ENCODE results near the gene MAST4. TPM values are rescaled to one million over a fixed set of nuclear protein-coding genes. Genes with fewer than 3 reads are reported as not detected.

The MAST4 gene
- total and polyA plus RNA-seq, 12 donors: 29.6 to 93.3 (median 76.6) TPM

- Histone ChIP-seq H3K36me3 (peaks cover 0 to 100% (median 45%) of the 10 kb centered on the region in 9 donors), H3K4me3 (no peak overlapping the region), H3K4me1 (peaks cover 0 to 25% (median 12%) of the 10 kb centered on the region in 9 donors)
Observed at GRCh38 chr5:67161767-67162166, 565.6 kb downstream of the MAST4 start.

GRCh38 chr5:67163231-67163756 is 567.1 kb downstream of the MAST4 start:
- TF ChIP-seq CTCF (IDR thresholded peaks at IDR 0.05): no peak
- peaks cover 0 to 29% (median 15%) of the 10 kb centered on the region in 9 donors for H3K4me1 ChIP-seq
- H3K36me3 ChIP-seq: peaks cover 0 to 99% (median 36%) of the 10 kb centered on the region in 9 donors
- intact Hi-C loops (cut with DNase I): no loop called here
- no peak for DNase-seq
- no peak overlapping the region for H3K27ac ChIP-seq
- ATAC-seq: peak in 1 of 8 donors; percentile 18
- 96% methylated on average over 44 of the region's 44 CpGs for WGBS, 2 donors
- H3K27me3 ChIP-seq: no peaks in the 10 kb centered on the region
- H3K9me3 ChIP-seq: no peaks in the 10 kb centered on the region
- no peak overlapping the region for H3K4me3 ChIP-seq

More at GRCh38 chr5:67161767-67162166, 565.6 kb downstream of the MAST4 start:
- no peak for ATAC-seq
- Histone ChIP-seq H3K27ac (peak overlapping the region in 1 of 10 donors; percentile 55), H3K27me3 (no peaks in the 10 kb centered on the region), H3K9me3 (no peaks in the 10 kb centered on the region)
- intact Hi-C loops (cut with DNase I): no loop called here
- 96 to 97% methylated on average over 5 of the region's 5 CpGs for WGBS, 2 donors
- DNase-seq: no peak
- TF ChIP-seq CTCF (IDR thresholded peaks at IDR 0.05): no peak

GRCh38 chr5:67163863-67164595 is 567.8 kb downstream of the MAST4 start:
- 88 to 92% methylated on average over 33 of the region's 33 CpGs for WGBS, 2 donors
- H3K27ac ChIP-seq: peak overlapping the region in 1 of 10 donors; percentile 98
- H3K9me3 ChIP-seq: no peaks in the 10 kb centered on the region
- peaks cover 0 to 99% (median 36%) of the 10 kb centered on the region in 9 donors for H3K36me3 ChIP-seq
- H3K4me3 ChIP-seq: no peak overlapping the region
- no peaks in the 10 kb centered on the region for H3K27me3 ChIP-seq
- peaks cover 0 to 29% (median 15%) of the 10 kb centered on the region in 9 donors for H3K4me1 ChIP-seq
- no peak for TF ChIP-seq CTCF (IDR thresholded peaks at IDR 0.05)
- intact Hi-C loops (cut with DNase I): no loop called here
- DNase-seq (no peak), ATAC-seq (no peak)

GRCh38 chr5:67164856-67165525 is 568.8 kb downstream of the MAST4 start:
- peak overlapping the region in 7 of 10 donors; percentile 64 to 98 (median 90) for H3K27ac ChIP-seq
- TF ChIP-seq CTCF (IDR thresholded peaks at IDR 0.05): no peak
- peaks cover 0 to 99% (median 35%) of the 10 kb centered on the region in 9 donors for H3K36me3 ChIP-seq
- DNase-seq: no peak
- ATAC-seq: peak in 1 of 8 donors; percentile 16
- peaks cover 0 to 29% (median 15%) of the 10 kb centered on the region in 9 donors for H3K4me1 ChIP-seq
- intact Hi-C loops (cut with DNase I): loop anchor here in 5 of 10 donors (5.0 kb wide), 1 partner anchor 42 kb away; no protein-coding TSS in a partner anchor
- H3K27me3 ChIP-seq: no peaks in the 10 kb centered on the region
- WGBS, 2 donors: 93 to 97% methylated on average over 17 of the region's 17 CpGs
- H3K4me3 ChIP-seq: peak overlapping the region in 1 of 10 donors; percentile 52
- H3K9me3 ChIP-seq: no peaks in the 10 kb centered on the region
